ENCODE measurements around the gene XPO6.

DNA sequence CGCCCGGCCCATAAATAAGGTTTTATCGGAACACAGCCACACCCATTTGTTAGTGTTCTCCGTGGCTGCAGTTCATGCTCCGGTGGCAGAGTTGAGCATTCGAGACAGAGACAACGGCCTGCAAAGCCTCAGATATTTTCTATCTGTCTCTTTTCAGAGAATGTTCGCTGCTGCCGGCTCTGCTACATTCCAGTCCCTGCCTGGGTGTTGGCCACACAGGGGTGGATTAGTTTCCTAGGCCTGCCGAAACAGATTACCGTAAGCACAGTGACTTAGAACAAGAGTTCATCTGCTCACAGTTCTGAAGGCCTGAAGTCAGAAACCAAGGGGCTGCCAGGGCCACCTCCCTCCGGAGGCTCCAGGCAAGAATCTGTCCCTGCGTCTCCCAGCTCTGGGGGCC is 129.1 kb downstream of the XPO6 start:
- TF ChIP-seq, protein P1, sequence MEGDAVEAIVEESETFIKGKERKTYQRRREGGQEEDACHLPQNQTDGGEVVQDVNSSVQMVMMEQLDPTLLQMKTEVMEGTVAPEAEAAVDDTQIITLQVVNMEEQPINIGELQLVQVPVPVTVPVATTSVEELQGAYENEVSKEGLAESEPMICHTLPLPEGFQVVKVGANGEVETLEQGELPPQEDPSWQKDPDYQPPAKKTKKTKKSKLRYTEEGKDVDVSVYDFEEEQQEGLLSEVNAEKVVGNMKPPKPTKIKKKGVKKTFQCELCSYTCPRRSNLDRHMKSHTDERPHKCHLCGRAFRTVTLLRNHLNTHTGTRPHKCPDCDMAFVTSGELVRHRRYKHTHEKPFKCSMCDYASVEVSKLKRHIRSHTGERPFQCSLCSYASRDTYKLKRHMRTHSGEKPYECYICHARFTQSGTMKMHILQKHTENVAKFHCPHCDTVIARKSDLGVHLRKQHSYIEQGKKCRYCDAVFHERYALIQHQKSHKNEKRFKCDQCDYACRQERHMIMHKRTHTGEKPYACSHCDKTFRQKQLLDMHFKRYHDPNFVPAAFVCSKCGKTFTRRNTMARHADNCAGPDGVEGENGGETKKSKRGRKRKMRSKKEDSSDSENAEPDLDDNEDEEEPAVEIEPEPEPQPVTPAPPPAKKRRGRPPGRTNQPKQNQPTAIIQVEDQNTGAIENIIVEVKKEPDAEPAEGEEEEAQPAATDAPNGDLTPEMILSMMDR (IDR thresholded peaks at IDR 0.05) = no peak
- TF ChIP-seq POLR2A (IDR thresholded peaks at IDR 0.05) = no peak
